H1 (cell line): ENCODE results near the gene ZNF839. TPM values are rescaled to one million over a fixed set of nuclear protein-coding genes. Genes with fewer than 3 reads are reported as not detected.

Experiments
- CTCF ChIA-PET: fragments of 300-600 bp; sonication (Branson Sonifier 250); formaldehyde crosslinking; loops from one replicate; lab custom pipeline; 2021; ENCODE audit not compliant: partially characterized antibody; lab: Charles Lee
- POLR2A ChIA-PET: fragments of 300-600 bp; sonication (Branson Sonifier 250); formaldehyde crosslinking; loops from one replicate; lab custom pipeline; 2021; ENCODE audit warnings: inconsistent platforms; ENCODE audit not compliant: partially characterized antibody; lab: Charles Lee
- DNase-seq, 2 experiments: peaks; one replicate each; pipeline versions ENCODE4 v3.0.0 to v3.0.0-alpha.2; 2010 to 2022; ENCODE audit warnings: low spot score in 2 of 2, low read depth in 1 of 2, mixed read lengths in 1 of 2
- FAIRE-seq: peaks from 2 replicates; lab custom pipeline; 2011; peaks lifted over from hg19 to GRCh38; lab: Jason Lieb, UNC
- H2AFZ ChIP-seq: 2 replicates; pipeline ENCODE4 v1.8.1; 2012; ENCODE audit warnings: low read length, inconsistent platforms
- H2AK5ac ChIP-seq: 2 replicates; pipeline ENCODE4 v1.6.1; 2013; ENCODE audit warnings: low read depth, low read length
- H2BK120ac ChIP-seq: replicated peaks from 2 replicates; pipeline ENCODE3; 2013; ENCODE audit warnings: low read depth, low read length, inconsistent platforms
- H2BK12ac ChIP-seq: 2 replicates; pipeline ENCODE4 v1.6.1; 2013; ENCODE audit warnings: low read depth, low read length
- H2BK15ac ChIP-seq: 2 replicates; pipeline ENCODE4 v1.6.1; 2013; ENCODE audit warnings: low read length
- H2BK20ac ChIP-seq: 2 replicates; pipeline ENCODE4 v1.6.1; 2013; ENCODE audit warnings: low read length
- H2BK5ac ChIP-seq: 2 replicates; pipeline ENCODE4 v1.6.1; 2013; ENCODE audit warnings: low read depth, low read length
- H3K14ac ChIP-seq: 2 replicates; pipeline ENCODE4 v1.6.1; 2013; ENCODE audit warnings: inconsistent platforms; ENCODE audit not compliant: insufficient read length
- H3K18ac ChIP-seq: 2 replicates; pipeline ENCODE4 v1.6.1; 2013; ENCODE audit warnings: low read length; ENCODE audit errors: extremely low read depth
- H3K23ac ChIP-seq: 2 replicates; pipeline ENCODE4 v1.6.1; 2013; ENCODE audit warnings: inconsistent platforms; ENCODE audit not compliant: insufficient read length
- H3K23me2 ChIP-seq: 2 replicates; pipeline ENCODE4 v1.6.1; 2013; ENCODE audit warnings: low read depth, low read length
- H3K27ac ChIP-seq: 2 replicates; pipeline ENCODE4 v1.6.1; 2011; ENCODE audit warnings: low read depth, low read length, inconsistent platforms
- H3K27me3 ChIP-seq, 4 experiments: replicated peaks in 1 of 4; 1 replicate in 1 of 4; 2 replicates in 3 of 4; pipeline versions ENCODE4 v1.6.1 to v1.8.1; 2011 to 2013; ENCODE audit warnings: low read length in 3 of 4, mild to moderate bottlenecking in 3 of 4, inconsistent platforms in 2 of 4, mixed read lengths in 2 of 4, moderate library complexity in 1 of 4; ENCODE audit not compliant: control insufficient read depth in 3 of 4, insufficient read depth in 3 of 4; ENCODE audit errors: extremely low read depth in 1 of 4
- H3K36me3 ChIP-seq, 4 experiments: 2 replicates each; pipeline versions ENCODE4 v1.6.1 to v1.8.1; 2011 to 2013; ENCODE audit warnings: mild to moderate bottlenecking in 4 of 4, low read length in 3 of 4, moderate library complexity in 2 of 4, control low read depth in 1 of 4, inconsistent platforms in 1 of 4; ENCODE audit not compliant: insufficient read depth in 4 of 4, control insufficient read depth in 2 of 4
- H3K4ac ChIP-seq: replicated peaks from 2 replicates; pipeline ENCODE3; 2013; ENCODE audit warnings: low read length, low read depth, mixed read lengths, inconsistent platforms; ENCODE audit not compliant: insufficient read length
- H3K4me1 ChIP-seq, 4 experiments: replicated peaks in 1 of 4; 1 replicate in 1 of 4; 2 replicates in 3 of 4; pipeline versions ENCODE4 v1.6.1 to v1.8.1; 2011 to 2013; ENCODE audit warnings: low read length in 3 of 4, inconsistent platforms in 2 of 4, mixed read lengths in 1 of 4; ENCODE audit not compliant: insufficient read depth in 4 of 4, control insufficient read depth in 3 of 4
- H3K4me2 ChIP-seq, 2 experiments: 2 replicates each; pipeline versions ENCODE4 v1.6.1 to v1.8.1; 2011 to 2013; ENCODE audit warnings: low read depth in 2 of 2, low read length in 2 of 2, control low read depth in 1 of 2, inconsistent platforms in 1 of 2, mild to moderate bottlenecking in 1 of 2; ENCODE audit not compliant: insufficient read depth in 1 of 2
- H3K4me3 ChIP-seq, 4 experiments: fragments of 200-600, 300-600 bp in 1 of 4; sonication (generic), shearing (Covaris generic), sonication (Bioruptor Twin) in 1 of 4; 2 replicates each; pipeline versions ENCODE4 v1.5.1 to v1.8.1; 2011 to 2016; ENCODE audit warnings: low read length in 4 of 4, low read depth in 3 of 4, control low read depth in 2 of 4, inconsistent platforms in 2 of 4, mild to moderate bottlenecking in 2 of 4, mixed read lengths in 1 of 4, moderate library complexity in 1 of 4; ENCODE audit not compliant: insufficient read depth in 2 of 4; ENCODE audit errors: extremely low read depth in 1 of 4
- H3K56ac ChIP-seq: replicated peaks from 2 replicates; pipeline ENCODE3; 2013; ENCODE audit warnings: low read depth, mild to moderate bottlenecking, mixed read lengths, low read length, inconsistent platforms; ENCODE audit not compliant: insufficient read length
- H3K79me1 ChIP-seq: 2 replicates; pipeline ENCODE4 v1.6.1; 2013; ENCODE audit warnings: low read depth, low read length, control low read depth
- H3K79me2 ChIP-seq, 2 experiments: 2 replicates each; pipeline versions ENCODE4 v1.6.1 to v1.8.1; 2012 to 2013; ENCODE audit warnings: low read length in 2 of 2, mild to moderate bottlenecking in 2 of 2, inconsistent platforms in 1 of 2; ENCODE audit not compliant: insufficient read depth in 2 of 2, control insufficient read depth in 1 of 2
- H3K9ac ChIP-seq, 4 experiments: replicated peaks in 1 of 4; 1 replicate in 1 of 4; 2 replicates in 3 of 4; pipeline versions ENCODE4 v1.6.1 to v1.8.1; 2011 to 2013; ENCODE audit warnings: low read depth in 3 of 4, low read length in 3 of 4, control low read depth in 2 of 4, mild to moderate bottlenecking in 2 of 4, moderate library complexity in 2 of 4, inconsistent platforms in 1 of 4; ENCODE audit errors: extremely low read depth in 1 of 4
- H3K9me3 ChIP-seq, 2 experiments: 2 replicates each; pipeline versions ENCODE4 v1.6.1 to v1.8.1; 2012 to 2013; ENCODE audit warnings: mild to moderate bottlenecking in 2 of 2, moderate library complexity in 2 of 2, control low read depth in 1 of 2, inconsistent platforms in 1 of 2, low read depth in 1 of 2, low read length in 1 of 2, mixed read lengths in 1 of 2; ENCODE audit not compliant: insufficient read depth in 2 of 2
- H4K20me1 ChIP-seq, 2 experiments: replicated peaks in 1 of 2; 2 replicates each; pipeline versions ENCODE3 to v1.8.1; 2011 to 2013; ENCODE audit warnings: inconsistent platforms in 2 of 2, low read length in 2 of 2, mild to moderate bottlenecking in 1 of 2; ENCODE audit not compliant: insufficient read depth in 2 of 2, control insufficient read depth in 1 of 2
- H4K5ac ChIP-seq: 2 replicates; pipeline ENCODE4 v1.6.1; 2013; ENCODE audit warnings: low read length, low read depth, mixed read lengths, inconsistent platforms; ENCODE audit not compliant: insufficient read length
- H4K8ac ChIP-seq: 2 replicates; pipeline ENCODE4 v1.8.0; 2013; ENCODE audit warnings: mild to moderate bottlenecking, moderate library complexity, low read length, inconsistent platforms; ENCODE audit not compliant: insufficient read depth; ENCODE audit errors: extremely low read depth
- H4K91ac ChIP-seq: replicated peaks from 2 replicates; pipeline ENCODE3; 2013; ENCODE audit warnings: low read length, mixed read lengths, inconsistent platforms; ENCODE audit not compliant: insufficient read length
- CBX8 ChIP-seq: fragments of 300-800, 300-1000 bp; sonication (generic); IDR thresholded peaks from 2 replicates; pipeline ENCODE4 v1.7.1; 2016; ENCODE audit warnings: low read depth, low read length, borderline replicate concordance
- KDM5A ChIP-seq: fragments of 200-600 bp; IDR thresholded peaks from 2 replicates; pipeline ENCODE4 v1.7.1; 2012; ENCODE audit warnings: mild to moderate bottlenecking, low read length, inconsistent platforms, mixed read lengths
- SRF ChIP-seq: IDR thresholded peaks from 2 replicates; pipeline ENCODE4 v1.6.1; 2011; ENCODE audit warnings: mild to moderate bottlenecking, low read depth, low read length, moderate library complexity
- TEAD4 ChIP-seq: IDR thresholded peaks from 2 replicates; pipeline ENCODE4 v1.6.1; 2012; ENCODE audit warnings: low read depth, low read length, inconsistent platforms, mixed read lengths
- WGBS, 2 experiments: shearing (Covaris generic) in 1 of 2; methylation state at CpG; one replicate each; pipeline versions ENCODE4 v1.1.6 to v1.1.7; 2013 to 2015; ENCODE audit warnings: low lambda C conversion rate in 2 of 2, mixed read lengths in 2 of 2, inconsistent platforms in 1 of 2, low coverage in 1 of 2, missing lambda C conversion rate in 1 of 2; ENCODE audit not compliant: insufficient replicate concordance in 2 of 2, insufficient coverage in 1 of 2, insufficient read length in 1 of 2; ENCODE audit errors: extremely low coverage in 1 of 2, missing lambda C conversion rate in 1 of 2; 5-methylcytosine and 5-hydroxymethylcytosine counted together
- long read RNA-seq, 2 experiments: library from RNA in 1 of 2; library from capped mRNA in 1 of 2; stranded (forward); transcript quantifications; one replicate each; pipeline ENCODE4 v2.0.0, GENCODE V29; 2021; ENCODE audit warnings: inconsistent platforms in 1 of 2
- polyA minus RNA-seq, 3 experiments: library from RNA; depleted of rRNA, polyadenylated mRNA; stranded (reverse); fragments of >200 nt; gene quantifications; 1 replicate in 2 of 3; 2 replicates in 1 of 3; pipeline ENCODE4 v1.2.3, GENCODE V29; 2011
- polyA plus RNA-seq, 7 experiments: library from polyadenylated mRNA; depleted of rRNA in 3 of 7; stranded (reverse) in 5 of 7; unstranded in 2 of 7; fragments of >200 nt in 5 of 7; fragments of 200-250 nt in 2 of 7; gene quantifications; 1 replicate in 5 of 7; 2 replicates in 1 of 7; 4 replicates in 1 of 7; pipeline versions ENCODE4 v1.2.1 to v1.2.3, GENCODE V29; 2011 to 2013; ENCODE audit warnings: missing spikeins in 2 of 7, mixed read lengths in 2 of 7
- total RNA-seq: library from RNA; stranded (reverse); fragmentation: NEBNext Ultra II Directional; extraction: Animal tissue kit (Norgen Biotek cat#: 25700); gene quantifications from 2 replicates; pipeline ENCODE4 v1.2.1, GENCODE V29; 2021
- TF ChIP-seq, protein P1 (sequence below): IDR thresholded peaks from 2 replicates; pipeline ENCODE4 v1.6.1; 2012; ENCODE audit warnings: low read length, inconsistent platforms
- TF ChIP-seq, protein P2 (sequence below): IDR thresholded peaks from 2 replicates; pipeline ENCODE4 v1.6.1; 2012; ENCODE audit warnings: inconsistent platforms

Gene ZNF839
- total RNA-seq (8.3 and 9.4 TPM in 2 replicates), polyA plus RNA-seq (2011; rRNA removed) (8.1 and 10.0 TPM in 2 replicates), polyA minus RNA-seq (2011; rRNA and poly(A)+ RNA removed) (6.6 and 7.8 TPM in 2 replicates)
- 12.1 TPM for polyA plus RNA-seq (2011; cell fraction: cytosol; rRNA removed)
- polyA plus RNA-seq (2011; cell fraction: nucleus; rRNA removed), result 16.8 TPM
- 7.1 to 9.9 TPM (median 8.8 TPM) in 4 replicates for polyA plus RNA-seq (2012, experiment 1 of 2)
- 3.8 TPM for polyA plus RNA-seq (2012, experiment 2 of 2)
- 7.7 TPM for polyA plus RNA-seq (2013, experiment 1 of 2)
- polyA plus RNA-seq (2013, experiment 2 of 2), result 6.8 TPM
- polyA minus RNA-seq (2011; cell fraction: cytosol; rRNA and poly(A)+ RNA removed), result 6.6 TPM
- polyA minus RNA-seq (2011; cell fraction: nucleus; rRNA and poly(A)+ RNA removed), result 15.0 TPM
- long read RNA-seq, experiment 1, partial matches to known transcripts, result 1 of 2 reads
- long read RNA-seq, experiment 1, other reads (novel, unspliced or antisense), result 1 of 2 reads
- long read RNA-seq, experiment 2, partial matches to known transcripts, result 1 of 1 reads
- long read RNA-seq, experiment 2, other reads (novel, unspliced or antisense), result 0 of 1 reads

DNA sequence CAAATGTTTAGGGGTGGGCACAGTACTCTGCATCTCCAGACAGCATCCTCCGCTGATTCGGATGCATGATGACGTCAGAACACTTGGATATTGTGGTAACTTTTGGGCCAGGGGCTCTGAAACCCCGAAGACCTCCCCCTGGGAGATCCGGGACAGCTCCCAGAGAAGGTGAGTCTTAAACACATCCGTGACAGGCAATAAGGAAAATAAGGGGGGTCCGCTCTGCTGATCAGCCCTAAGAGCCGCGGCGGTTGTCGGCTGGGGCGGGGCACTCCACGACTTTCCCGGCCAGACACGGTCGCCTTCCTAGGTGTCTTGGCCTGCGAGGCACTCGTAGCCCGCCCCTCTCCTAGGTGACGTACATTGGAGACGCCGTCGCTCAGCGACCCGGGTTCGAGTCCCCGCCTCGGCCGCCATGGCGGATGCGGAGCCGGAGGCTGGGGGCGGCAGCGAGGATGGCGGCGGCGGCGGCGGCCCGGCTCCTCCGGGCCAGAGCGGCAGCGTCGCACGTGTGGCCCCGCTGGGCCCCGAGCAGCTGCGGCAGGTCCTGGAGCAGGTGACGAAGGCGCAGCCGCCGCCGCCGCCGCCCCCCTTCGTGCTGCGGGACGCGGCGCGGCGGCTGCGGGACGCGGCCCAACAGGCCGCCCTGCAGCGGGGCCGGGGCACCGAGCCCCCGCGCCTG is at the start of gene ZNF839:
ZNF839 (plus strand) TSS at position 396 of the 682 bp plus-strand sequence; CDS start at position 416, 20 bp downstream.
- Histone ChIP-seq H3K4me1 (peaks cover 0 to 9% (median 4%) of the 10 kb centered on the region in 4 experiments; a peak in 4 of 7 replicates), H3K4me2 (peak within 1 kb of the TSS; percentile 72 to 88), H2AK5ac (no peak within 1 kb of the TSS; the same call in 1 of the 2 replicates), H3K23me2 (peaks cover 17% of the 10 kb centered on the region), H4K91ac (peak within 1 kb of the TSS; percentile 48), H3K56ac (peak within 1 kb of the TSS; percentile 42), H2BK120ac (no peak within 1 kb of the TSS), H2BK12ac (peak within 1 kb of the TSS; percentile 60), H2AFZ (peak within 1 kb of the TSS; percentile 83), H3K9me3 (no peaks in the 10 kb centered on the region), H3K27me3 (peaks cover 0 to 11% (median 10%) of the 10 kb centered on the region in 4 experiments; a peak in 5 of 7 replicates), H3K79me1 (no peaks in the 10 kb centered on the region; the same call in 1 of the 2 replicates), H2BK15ac (0 out of 2 replicates have a peak within 1 kb of the TSS, but pooled peaks have one; percentile 92), H2BK20ac (peak within 1 kb of the TSS; percentile 16; the same call in 1 of the 2 replicates), H3K18ac (peak within 1 kb of the TSS; percentile 78), H3K4ac (peak within 1 kb of the TSS; percentile 2), H3K36me3 (no peaks in the 10 kb centered on the region), H3K79me2 (no peaks in the 10 kb centered on the region; a peak in 1 of 4 replicates), H4K5ac (peak within 1 kb of the TSS; percentile 80), H3K9ac (peak within 1 kb of the TSS; percentile 63 to 86 (median 66)), H3K4me3 (peak within 1 kb of the TSS; percentile 78 to 97 (median 86)), H2BK5ac (no peak within 1 kb of the TSS; the same call in 1 of the 2 replicates), H4K8ac (peak within 1 kb of the TSS; percentile 75), H3K14ac (no peak within 1 kb of the TSS), H4K20me1 (no peaks in the 10 kb centered on the region), H3K23ac (no peak within 1 kb of the TSS), H3K27ac (peak within 1 kb of the TSS; percentile 62; the same call in 1 of the 2 replicates)
- DNase-seq, result peak; percentile 66 to 96
- no peak for FAIRE-seq
- CTCF ChIA-PET, result interaction anchor here (0.6 to 6.8 kb wide), 10 partner anchors 11 to 1073 kb away, joined by 3 to 44 read pairs (median 4); partner anchors contain the start of gene MOK
- POLR2A ChIA-PET, result interaction anchor here (0.6 to 1.9 kb wide), 5 partner anchors 11 to 232 kb away, joined by 3 to 5 read pairs (median 3); partner anchors contain the start of gene MOK
- 2% methylated on average over 41 of the region's 71 CpGs; no CpG with 5 or more reads in 1 of the 2 experiments for WGBS, 2 experiments
- TF ChIP-seq KDM5A (0 out of 2 replicates have a peak, but pooled peaks have one; percentile 48), CBX8 (no peak), SRF (0 out of 2 replicates have a peak, but pooled peaks have one; percentile 30), TEAD4 (0 out of 2 replicates have a peak, but pooled peaks have one; percentile 15)
- TF ChIP-seq, protein P1, sequence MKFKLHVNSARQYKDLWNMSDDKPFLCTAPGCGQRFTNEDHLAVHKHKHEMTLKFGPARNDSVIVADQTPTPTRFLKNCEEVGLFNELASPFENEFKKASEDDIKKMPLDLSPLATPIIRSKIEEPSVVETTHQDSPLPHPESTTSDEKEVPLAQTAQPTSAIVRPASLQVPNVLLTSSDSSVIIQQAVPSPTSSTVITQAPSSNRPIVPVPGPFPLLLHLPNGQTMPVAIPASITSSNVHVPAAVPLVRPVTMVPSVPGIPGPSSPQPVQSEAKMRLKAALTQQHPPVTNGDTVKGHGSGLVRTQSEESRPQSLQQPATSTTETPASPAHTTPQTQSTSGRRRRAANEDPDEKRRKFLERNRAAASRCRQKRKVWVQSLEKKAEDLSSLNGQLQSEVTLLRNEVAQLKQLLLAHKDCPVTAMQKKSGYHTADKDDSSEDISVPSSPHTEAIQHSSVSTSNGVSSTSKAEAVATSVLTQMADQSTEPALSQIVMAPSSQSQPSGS, result peak; percentile 82
- TF ChIP-seq, protein P2, sequence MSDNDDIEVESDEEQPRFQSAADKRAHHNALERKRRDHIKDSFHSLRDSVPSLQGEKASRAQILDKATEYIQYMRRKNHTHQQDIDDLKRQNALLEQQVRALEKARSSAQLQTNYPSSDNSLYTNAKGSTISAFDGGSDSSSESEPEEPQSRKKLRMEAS, result 0 out of 2 replicates have a peak, but pooled peaks have one; percentile 27
